ENCODE measurements around the gene RNASET2. TPM values are rescaled to one million over a fixed set of nuclear protein-coding genes. Genes with fewer than 3 reads are reported as not detected.

The RNASET2 gene
- polyA plus RNA-seq, 1 donor (not counting 4 experiments of a cell fraction or from before 2014, with no cell fraction given) = 21.5 TPM

DNA sequence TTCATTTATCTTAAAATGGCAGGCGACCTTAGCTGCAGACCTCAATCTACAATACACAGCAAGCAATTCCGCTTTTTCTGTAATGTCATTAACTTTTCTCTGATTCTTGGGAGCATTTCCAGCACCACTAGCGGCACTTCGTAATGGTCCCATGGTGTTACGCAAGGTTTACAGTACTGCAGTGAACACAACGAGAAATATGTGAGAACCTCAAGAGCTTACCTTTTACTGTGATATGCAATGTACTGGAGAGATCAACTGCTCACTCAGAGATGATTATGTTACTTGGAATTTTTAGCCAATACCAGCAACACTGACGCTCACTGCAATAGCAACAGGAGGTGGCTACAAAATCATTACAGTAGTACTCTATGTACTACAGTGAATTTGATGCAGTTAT is 40.1 kb upstream of the RNASET2 start:
- no peaks in the 10 kb centered on the region for H3K36me3 ChIP-seq (ENCODE audit: control insufficient read depth in 2 of 2, extremely low read depth in 1 of 2, insufficient read depth in 2 of 2, low read length in 2 of 2)
- no peak overlapping the region for H2AFZ ChIP-seq (ENCODE audit: control insufficient read depth, low read length)
- FAIRE-seq (no peak), DNase-seq (ENCODE audit: low read depth, low spot score) (no peak)
- no peaks in the 10 kb centered on the region for H3K9me3 ChIP-seq (ENCODE audit: control insufficient read depth, low read depth, low read length)
- no peaks in the 10 kb centered on the region for H3K27me3 ChIP-seq (ENCODE audit: control insufficient read depth, extremely low read depth, insufficient read depth, low read length)
- dilution Hi-C loops (cut with MboI; ENCODE audit: extremely low pct_ligation_motif_present, low sequenced_read_pairs) = no loop called here
- TF ChIP-seq, protein P1, sequence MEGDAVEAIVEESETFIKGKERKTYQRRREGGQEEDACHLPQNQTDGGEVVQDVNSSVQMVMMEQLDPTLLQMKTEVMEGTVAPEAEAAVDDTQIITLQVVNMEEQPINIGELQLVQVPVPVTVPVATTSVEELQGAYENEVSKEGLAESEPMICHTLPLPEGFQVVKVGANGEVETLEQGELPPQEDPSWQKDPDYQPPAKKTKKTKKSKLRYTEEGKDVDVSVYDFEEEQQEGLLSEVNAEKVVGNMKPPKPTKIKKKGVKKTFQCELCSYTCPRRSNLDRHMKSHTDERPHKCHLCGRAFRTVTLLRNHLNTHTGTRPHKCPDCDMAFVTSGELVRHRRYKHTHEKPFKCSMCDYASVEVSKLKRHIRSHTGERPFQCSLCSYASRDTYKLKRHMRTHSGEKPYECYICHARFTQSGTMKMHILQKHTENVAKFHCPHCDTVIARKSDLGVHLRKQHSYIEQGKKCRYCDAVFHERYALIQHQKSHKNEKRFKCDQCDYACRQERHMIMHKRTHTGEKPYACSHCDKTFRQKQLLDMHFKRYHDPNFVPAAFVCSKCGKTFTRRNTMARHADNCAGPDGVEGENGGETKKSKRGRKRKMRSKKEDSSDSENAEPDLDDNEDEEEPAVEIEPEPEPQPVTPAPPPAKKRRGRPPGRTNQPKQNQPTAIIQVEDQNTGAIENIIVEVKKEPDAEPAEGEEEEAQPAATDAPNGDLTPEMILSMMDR (optimal IDR thresholded peaks at IDR 0.05 in 1 of 3, IDR thresholded peaks at IDR 0.05 in 1 of 3, conservative IDR thresholded peaks at IDR 0.05 in 1 of 3; ENCODE audit: extremely low read depth in 1 of 3, insufficient read depth in 2 of 3, low read length in 3 of 3) = no peak
- TF ChIP-seq EZH2 (IDR thresholded peaks at IDR 0.05; ENCODE audit: low read length) = no peak
- H3K9me1 ChIP-seq (ENCODE audit: control insufficient read depth, extremely low read depth, insufficient read depth, low read length) = no peaks in the 10 kb centered on the region
- no peaks in the 10 kb centered on the region for H4K20me1 ChIP-seq (ENCODE audit: control insufficient read depth, extremely low read depth, insufficient read depth, low read length)
- no peak overlapping the region for H3K9ac ChIP-seq (ENCODE audit: control insufficient read depth, extremely low read depth, insufficient read depth, low read length)
- peaks cover 45% of the 10 kb centered on the region for H3K79me2 ChIP-seq (ENCODE audit: control insufficient read depth, insufficient read depth, low read length)
- no peak overlapping the region for H3K4me2 ChIP-seq (ENCODE audit: control insufficient read depth, extremely low read depth, insufficient read depth, low read depth, low read length)
- H3K27ac ChIP-seq (ENCODE audit: control insufficient read depth, insufficient read depth, low read length) = no peak overlapping the region
- peaks cover 7% of the 10 kb centered on the region for H3K4me1 ChIP-seq (ENCODE audit: control insufficient read depth, extremely low read depth, insufficient read depth, low read length)
- H3K4me3 ChIP-seq (ENCODE audit: control insufficient read depth in 2 of 3, extremely low read depth in 1 of 3, insufficient read depth in 2 of 3, low read depth in 1 of 3, low read length in 3 of 3) = no peak overlapping the region

DNA sequence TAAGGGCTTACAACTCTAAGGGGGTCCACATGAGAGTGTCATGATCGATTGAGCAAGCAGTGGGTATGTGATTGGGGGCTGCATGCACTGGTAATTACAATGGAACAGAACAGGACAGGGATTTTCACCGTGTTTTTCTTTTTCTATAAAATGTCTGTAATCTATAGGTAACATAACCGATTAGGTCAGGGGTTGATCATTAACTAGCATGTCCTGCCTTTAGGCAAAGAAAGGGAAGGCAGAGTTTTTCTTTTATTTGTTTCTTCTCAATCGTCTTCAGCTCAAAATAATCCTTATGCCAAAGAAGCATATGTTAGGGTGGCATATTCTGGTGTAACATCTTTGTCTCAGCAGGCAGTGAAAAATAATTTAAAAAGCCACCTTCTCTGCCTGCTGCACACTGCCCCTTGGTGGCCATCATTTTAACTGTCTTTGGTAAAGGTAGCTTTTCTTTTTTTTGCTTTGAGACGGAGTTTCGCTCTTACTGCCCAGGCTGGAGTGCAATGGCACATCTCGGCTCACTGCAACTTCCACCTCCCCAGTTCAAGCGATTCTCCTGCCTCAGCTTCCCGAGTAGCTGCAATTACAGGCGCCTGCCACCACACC is 33.2 kb upstream of the RNASET2 start:
- Histone ChIP-seq H3K36me3 (ENCODE audit: control insufficient read depth in 2 of 2, extremely low read depth in 1 of 2, insufficient read depth in 2 of 2, low read length in 2 of 2) (no peaks in the 10 kb centered on the region), H2AFZ (ENCODE audit: control insufficient read depth, low read length) (no peak overlapping the region), H3K9me1 (ENCODE audit: control insufficient read depth, extremely low read depth, insufficient read depth, low read length) (no peaks in the 10 kb centered on the region), H3K79me2 (ENCODE audit: control insufficient read depth, insufficient read depth, low read length) (peaks cover 7% of the 10 kb centered on the region), H3K27me3 (ENCODE audit: control insufficient read depth, extremely low read depth, insufficient read depth, low read length) (no peaks in the 10 kb centered on the region), H3K4me1 (ENCODE audit: control insufficient read depth, extremely low read depth, insufficient read depth, low read length) (peaks cover 7% of the 10 kb centered on the region), H3K9me3 (ENCODE audit: control insufficient read depth, low read depth, low read length) (no peaks in the 10 kb centered on the region), H3K4me2 (ENCODE audit: control insufficient read depth, extremely low read depth, insufficient read depth, low read depth, low read length) (no peak overlapping the region), H3K4me3 (ENCODE audit: control insufficient read depth in 2 of 3, extremely low read depth in 1 of 3, insufficient read depth in 2 of 3, low read depth in 1 of 3, low read length in 3 of 3) (no peak overlapping the region), H4K20me1 (ENCODE audit: control insufficient read depth, extremely low read depth, insufficient read depth, low read length) (no peaks in the 10 kb centered on the region), H3K9ac (ENCODE audit: control insufficient read depth, extremely low read depth, insufficient read depth, low read length) (no peak overlapping the region), H3K27ac (ENCODE audit: control insufficient read depth, insufficient read depth, low read length) (no peak overlapping the region)
- no peak for FAIRE-seq
- TF ChIP-seq, protein P1 (optimal IDR thresholded peaks at IDR 0.05 in 1 of 3, IDR thresholded peaks at IDR 0.05 in 1 of 3, conservative IDR thresholded peaks at IDR 0.05 in 1 of 3; ENCODE audit: extremely low read depth in 1 of 3, insufficient read depth in 2 of 3, low read length in 3 of 3) = peak; percentile 32 to 45 (median 32)
- no peak for TF ChIP-seq EZH2 (IDR thresholded peaks at IDR 0.05; ENCODE audit: low read length)
- no peak for DNase-seq (ENCODE audit: low read depth, low spot score)
- dilution Hi-C loops (cut with MboI; ENCODE audit: extremely low pct_ligation_motif_present, low sequenced_read_pairs) = no loop called here

Data from keratinocyte (primary cell).